K562 (cell line): Measurements from ENCODE around the gene CNRIP1. TPM values are rescaled to one million over a fixed set of nuclear protein-coding genes. Genes with fewer than 3 reads are reported as not detected.

Source experiments
- ARID1B ChIP-seq: fragments of 450-650 bp; IDR thresholded peaks from 2 replicates; pipeline ENCODE4 v1.6.1; 2016; ENCODE audit warnings: antibody characterized with exemption, mild to moderate bottlenecking, inconsistent platforms
- BMI1 ChIP-seq: fragments of 150-350 bp; IDR thresholded peaks from 2 replicates; pipeline ENCODE4 v1.6.1; 2014; ENCODE audit warnings: low read length
- CUX1 ChIP-seq: fragments of 200-800 bp; sonication (Bioruptor generic); IDR thresholded peaks from 2 replicates; pipeline ENCODE4 v1.6.1; 2016; ENCODE audit warnings: missing genetic modification characterization, missing compliant biosample characterization
- HNRNPLL ChIP-seq: fragments of 200-400 bp; formaldehyde crosslinking; IDR thresholded peaks from 2 replicates; pipeline ENCODE4 v1.6.1; 2017; ENCODE audit warnings: low read length, low read depth, mild to moderate bottlenecking; ENCODE audit not compliant: poor library complexity, severe bottlenecking
- RERE ChIP-seq: sonication (generic); formaldehyde crosslinking; IDR thresholded peaks from 2 replicates; pipeline ENCODE4 v1.8.0; 2023; ENCODE audit warnings: missing genetic modification reagents, mild to moderate bottlenecking, borderline replicate concordance
- SIX5 ChIP-seq, 2 experiments: IDR thresholded peaks; 2 replicates each; pipeline ENCODE4 v1.6.1; 2011; ENCODE audit warnings: low read length in 2 of 2, borderline replicate concordance in 1 of 2, low read depth in 1 of 2, mild to moderate bottlenecking in 1 of 2, moderate library complexity in 1 of 2; ENCODE audit not compliant: insufficient read depth in 1 of 2
- SMARCA4 ChIP-seq: fragments of 450-650 bp; IDR thresholded peaks from 2 replicates; pipeline ENCODE4 v1.6.1; 2016
- SNIP1 ChIP-seq: fragments of 450-650 bp; IDR thresholded peaks from 2 replicates; pipeline ENCODE4 v1.7.1; 2017; ENCODE audit warnings: low read depth, mild to moderate bottlenecking
- ZNF197 ChIP-seq: fragments of 200-800 bp; sonication (Bioruptor generic); IDR thresholded peaks from 2 replicates; pipeline ENCODE4 v1.6.1; 2016; ENCODE audit warnings: low read depth, missing genetic modification characterization, missing compliant biosample characterization
- ZNF592 ChIP-seq: fragments of 450-650 bp; IDR thresholded peaks from 2 replicates; pipeline ENCODE4 v1.6.1; 2017; ENCODE audit warnings: antibody characterized with exemption, mild to moderate bottlenecking
- ZNF668 ChIP-seq: fragments of 250-450 bp; sonication (Bioruptor Pico); IDR thresholded peaks from 2 replicates; pipeline ENCODE4 v1.8.0; 2022; ENCODE audit warnings: mild to moderate bottlenecking, inconsistent platforms
- polyA plus RNA-seq, 8 experiments: library from polyadenylated mRNA; depleted of rRNA in 4 of 8; stranded (reverse) in 5 of 8; unstranded in 3 of 8; fragments of >200 nt; fragmentation: Nextera tagmentation in 2 of 8; fragmentation: Illumina TruSeq in 1 of 8; extraction: Ambion mirVana in 2 of 8; extraction: Trizol in 1 of 8; gene quantifications; 2 replicates each; pipeline versions ENCODE4 v1.2.1 to v1.2.3, GENCODE V29; 2011 to 2014; ENCODE audit warnings: inconsistent platforms in 1 of 8, missing spikeins in 1 of 8
- total RNA-seq, 7 experiments: library from RNA; depleted of rRNA in 6 of 7; stranded (reverse); fragments of >200 nt in 6 of 7; fragmentation: Illumina TruSeq in 2 of 7; extraction: Trizol in 2 of 7; gene quantifications; 2 replicates each; pipeline versions ENCODE4 v1.2.1 to v1.2.3, GENCODE V29; 2011 to 2021; ENCODE audit warnings: low replicate concordance in 1 of 7

Gene CNRIP1
- total and polyA plus RNA-seq, 9 of the 15 experiments (the other 6 are each of a cell fraction or from before 2014, with no cell fraction given): 0.59 to 2.1 (median 1.5) TPM

GRCh38 chr2:68287580-68288441, 31.9 kb downstream of the CNRIP1 start (continued):
- no peak for TF ChIP-seq RERE
- TF ChIP-seq ZNF197: peak; percentile 67; the same call in 1 of the 2 replicates
- TF ChIP-seq SIX5 (IDR thresholded peaks at IDR 0.05; ENCODE audit: borderline replicate concordance in 1 of 2, insufficient read depth in 1 of 2, low read depth in 1 of 2, low read length in 2 of 2): no peak
- peak; percentile 57; the same call in 1 of the 2 replicates for TF ChIP-seq SMARCA4
- no peak for TF ChIP-seq ZNF668 (CRISPR knock-in tag)
- TF ChIP-seq SNIP1: no peak
- no peak; the same call in 1 of the 2 replicates for TF ChIP-seq ZNF592
- TF ChIP-seq ARID1B: peak; percentile 44
- no peak for TF ChIP-seq BMI1
- TF ChIP-seq CUX1 (CRISPR knock-in tag): no peak
- TF ChIP-seq HNRNPLL: no peak
